SK-N-SH (cell line): ENCODE measurements around the gene GRIN2A. TPM values are rescaled to one million over a fixed set of nuclear protein-coding genes. Genes with fewer than 3 reads are reported as not detected.

ENCODE experiments used
- CTCF ChIA-PET: fragments of 300-600, 350-600 bp; formaldehyde crosslinking; extraction: SDS; loops from one replicate; lab custom pipeline; 2021; lab: Yijun Ruan, JAX
- POLR2A ChIA-PET: fragments of 350-600 bp; sonication (Branson Sonifier 250); formaldehyde crosslinking; extraction: SDS; loops from one replicate; lab custom pipeline; 2020; ENCODE audit warnings: antibody characterized with exemption, inconsistent platforms; lab: Yijun Ruan, JAX
- DNase-seq: peaks from one replicate; pipeline ENCODE4 v3.0.0; 2012
- H2AFZ ChIP-seq: fragments of 200-600 bp; sonication (generic); 2 replicates; pipeline ENCODE4 v1.8.1; 2016; ENCODE audit warnings: antibody characterized with exemption, mild to moderate bottlenecking, low read depth
- H3F3A ChIP-seq: fragments of 200-600 bp; sonication (generic); replicated peaks from 2 replicates; pipeline ENCODE3; 2016; ENCODE audit warnings: antibody characterized with exemption, mild to moderate bottlenecking; ENCODE audit not compliant: insufficient read depth
- H3K27ac ChIP-seq, 2 experiments: fragments of 200-500 bp in 1 of 2; fragments of 200-600 bp in 1 of 2; sonication (Bioruptor generic) in 1 of 2; sonication (generic), shearing (Covaris generic) in 1 of 2; 2 replicates each; pipeline versions ENCODE4 v1.5.1 to v1.6.1; 2014 to 2016; ENCODE audit warnings: low read depth in 2 of 2, inconsistent platforms in 1 of 2, low read length in 1 of 2, mild to moderate bottlenecking in 1 of 2, mixed read lengths in 1 of 2
- H3K27me3 ChIP-seq: fragments of 200-600 bp; sonication (generic), shearing (Covaris generic); 2 replicates; pipeline ENCODE4 v1.6.1; 2016; ENCODE audit warnings: mixed run types; ENCODE audit not compliant: insufficient read depth
- H3K36me3 ChIP-seq, 2 experiments: fragments of 200-500 bp in 1 of 2; fragments of 200-600 bp in 1 of 2; sonication (Bioruptor generic) in 1 of 2; sonication (generic) in 1 of 2; replicated peaks in 1 of 2; 2 replicates each; pipeline versions ENCODE3 to v1.5.1; 2014 to 2016; ENCODE audit warnings: low read length in 1 of 2, mild to moderate bottlenecking in 1 of 2; ENCODE audit not compliant: insufficient read depth in 2 of 2, control insufficient read depth in 1 of 2
- H3K4me1 ChIP-seq, 2 experiments: fragments of 200-500 bp in 1 of 2; fragments of 200-600 bp in 1 of 2; sonication (Bioruptor generic) in 1 of 2; sonication (generic), shearing (Covaris generic) in 1 of 2; 2 replicates each; pipeline versions ENCODE4 v1.5.1 to v1.6.1; 2014 to 2016; ENCODE audit warnings: low read depth in 1 of 2, low read length in 1 of 2, mixed run types in 1 of 2; ENCODE audit not compliant: insufficient read depth in 2 of 2, control insufficient read depth in 1 of 2
- H3K4me2 ChIP-seq: fragments of 200-600 bp; sonication (generic), shearing (Covaris generic); 2 replicates; pipeline ENCODE4 v1.6.1; 2017; ENCODE audit warnings: mixed run types
- H3K4me3 ChIP-seq, 2 experiments: fragments of 200-500 bp in 1 of 2; fragments of 200-600 bp in 1 of 2; sonication (Bioruptor generic) in 1 of 2; sonication (generic), shearing (Covaris generic) in 1 of 2; 2 replicates each; pipeline versions ENCODE4 v1.5.1 to v1.8.1; 2014 to 2016; ENCODE audit warnings: low read depth in 2 of 2, inconsistent platforms in 1 of 2, low read length in 1 of 2, mild to moderate bottlenecking in 1 of 2, mixed read lengths in 1 of 2, moderate library complexity in 1 of 2
- H3K79me2 ChIP-seq: fragments of 200-600 bp; sonication (generic); 2 replicates; pipeline ENCODE4 v1.8.1; 2017; ENCODE audit warnings: mild to moderate bottlenecking; ENCODE audit not compliant: insufficient read depth
- H3K9ac ChIP-seq: fragments of 200-600 bp; sonication (generic); 2 replicates; pipeline ENCODE4 v1.6.1; 2017; ENCODE audit warnings: mixed run types
- H3K9me2 ChIP-seq: fragments of 200-600 bp; sonication (generic); 2 replicates; pipeline ENCODE4 v1.6.1; 2017; ENCODE audit warnings: mixed run types
- H3K9me3 ChIP-seq: fragments of 200-600 bp; sonication (generic); 2 replicates; pipeline ENCODE4 v1.6.1; 2017; ENCODE audit warnings: mixed run types, mild to moderate bottlenecking, moderate library complexity
- H4K20me1 ChIP-seq: fragments of 200-600 bp; sonication (generic); 2 replicates; pipeline ENCODE4 v1.6.1; 2017; ENCODE audit warnings: mild to moderate bottlenecking, mixed run types; ENCODE audit not compliant: insufficient read depth
- CTCF ChIP-seq: fragments of 200-600 bp; sonication (generic); IDR thresholded peaks from 2 replicates; pipeline ENCODE4 v1.6.1; 2017; ENCODE audit warnings: antibody characterized with exemption, mild to moderate bottlenecking, moderate library complexity
- ELF1 ChIP-seq: IDR thresholded peaks from 2 replicates; pipeline ENCODE4 v1.4.0; 2012
- EP300 ChIP-seq, 2 experiments: IDR thresholded peaks; 2 replicates each; pipeline versions ENCODE4 v1.4.0 to v1.6.1; 2012; ENCODE audit warnings: borderline replicate concordance in 1 of 2, low read depth in 1 of 2, low read length in 1 of 2
- FOSL2 ChIP-seq: IDR thresholded peaks from 2 replicates; pipeline ENCODE4 v1.4.0; 2012; ENCODE audit warnings: low read depth, mild to moderate bottlenecking, moderate library complexity, borderline replicate concordance
- FOXM1 ChIP-seq: IDR thresholded peaks from 2 replicates; pipeline ENCODE4 v1.4.0; 2012; ENCODE audit warnings: low read depth, mild to moderate bottlenecking
- GATA2 ChIP-seq: sonication (generic); formaldehyde crosslinking; IDR thresholded peaks from 2 replicates; pipeline ENCODE4 v1.5.0; 2020; ENCODE audit warnings: mild to moderate bottlenecking, missing genetic modification reagents
- MEF2A ChIP-seq: IDR thresholded peaks from 2 replicates; pipeline ENCODE4 v1.4.0; 2012; ENCODE audit warnings: low read depth, borderline replicate concordance
- NFIC ChIP-seq: IDR thresholded peaks from 2 replicates; pipeline ENCODE4 v1.4.0; 2012; ENCODE audit warnings: borderline replicate concordance
- NRF1 ChIP-seq: IDR thresholded peaks from 2 replicates; pipeline ENCODE4 v1.6.1; 2012; ENCODE audit warnings: low read depth, mild to moderate bottlenecking, low read length
- RXRA ChIP-seq: IDR thresholded peaks from 2 replicates; pipeline ENCODE4 v1.4.0; 2012; ENCODE audit warnings: low read depth, mild to moderate bottlenecking, borderline replicate concordance
- SIN3A ChIP-seq: IDR thresholded peaks from 2 replicates; pipeline ENCODE4 v1.6.1; 2012; ENCODE audit warnings: low read depth, mild to moderate bottlenecking, low read length, moderate library complexity, borderline replicate concordance
- SMC3 ChIP-seq: IDR thresholded peaks from 2 replicates; pipeline ENCODE4 v1.6.1; 2012; ENCODE audit warnings: low read depth, low read length, improper control_type of control experiment
- TAF1 ChIP-seq: IDR thresholded peaks from 2 replicates; pipeline ENCODE4 v1.6.1; 2012; ENCODE audit warnings: low read depth, mild to moderate bottlenecking, low read length, moderate library complexity, borderline replicate concordance
- TCF12 ChIP-seq: IDR thresholded peaks from 2 replicates; pipeline ENCODE4 v1.4.0; 2012
- YY1 ChIP-seq: IDR thresholded peaks from 2 replicates; pipeline ENCODE4 v1.4.0; 2012; ENCODE audit warnings: low read depth, mild to moderate bottlenecking
- WGBS: methylation state at CpG from one replicate; pipeline ENCODE4 v1.1.6; 2017; ENCODE audit warnings: low lambda C conversion rate; 5-methylcytosine and 5-hydroxymethylcytosine counted together
- polyA plus RNA-seq, 3 experiments: library from polyadenylated mRNA; depleted of rRNA; stranded (reverse); fragments of >200 nt; gene quantifications; 2 replicates each; pipeline ENCODE4 v1.2.3, GENCODE V29; 2012
- TF ChIP-seq, protein P1 (sequence below): IDR thresholded peaks from 2 replicates; pipeline ENCODE4 v1.4.0; 2012; ENCODE audit warnings: low read depth
- TF ChIP-seq, protein P2 (sequence below): IDR thresholded peaks from 2 replicates; pipeline ENCODE4; 2012

GRIN2A gene
- polyA plus RNA-seq, 1 of the 3 experiments (the other 2 are of a cell fraction) = not detected

GRCh38 chr16:9906218-9906617 is 276.0 kb downstream of the GRIN2A start:
- no peak overlapping the region for H3K4me3 ChIP-seq
- H4K20me1 ChIP-seq = no peaks in the 10 kb centered on the region
- no peaks in the 10 kb centered on the region for H3K9me3 ChIP-seq
- no peaks in the 10 kb centered on the region for H3K36me3 ChIP-seq
- CTCF ChIA-PET = no interaction called here
- no peaks in the 10 kb centered on the region for H3K9me2 ChIP-seq
- no peak overlapping the region for H3K4me2 ChIP-seq
- H3K4me1 ChIP-seq = no peaks in the 10 kb centered on the region
- no peak overlapping the region for H3K9ac ChIP-seq
- H3K27me3 ChIP-seq = no peaks in the 10 kb centered on the region
- H3F3A ChIP-seq = no peaks in the 10 kb centered on the region
- no peak overlapping the region for H3K27ac ChIP-seq
- no peaks in the 10 kb centered on the region for H3K79me2 ChIP-seq
- no peak for TF ChIP-seq FOXM1
- no peak for TF ChIP-seq ELF1
- 27% methylated on average over 3 of the region's 3 CpGs for WGBS
- H2AFZ ChIP-seq = no peak overlapping the region
- no peak for DNase-seq
- POLR2A ChIA-PET = no interaction called here

DNA sequence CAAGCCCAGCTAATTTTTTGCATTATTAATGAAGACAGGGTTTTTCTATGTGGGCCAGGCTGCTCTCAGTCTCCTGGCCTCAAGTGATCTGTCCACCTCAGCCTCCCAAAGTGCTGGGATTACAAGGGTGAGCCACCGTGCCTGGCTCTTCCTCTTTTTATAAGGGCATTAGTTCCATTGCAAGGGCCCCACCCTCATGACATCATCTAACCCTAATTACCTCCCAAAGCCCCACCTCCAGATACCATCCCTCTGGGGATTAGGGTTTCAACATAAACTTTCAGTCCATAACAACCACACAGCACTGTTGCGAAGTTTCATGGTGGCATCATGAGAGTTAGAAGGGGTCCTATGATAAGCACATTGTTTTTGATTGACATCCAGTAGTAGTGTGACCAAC is 277.7 kb downstream of the GRIN2A start:
- Histone ChIP-seq H4K20me1 (no peaks in the 10 kb centered on the region), H3K4me3 (no peak overlapping the region), H2AFZ (no peak overlapping the region), H3K4me2 (no peak overlapping the region), H3K4me1 (no peaks in the 10 kb centered on the region), H3K79me2 (no peaks in the 10 kb centered on the region), H3K9me2 (no peaks in the 10 kb centered on the region), H3K9me3 (no peaks in the 10 kb centered on the region), H3K27ac (no peak overlapping the region), H3F3A (no peaks in the 10 kb centered on the region), H3K27me3 (no peaks in the 10 kb centered on the region), H3K36me3 (no peaks in the 10 kb centered on the region), H3K9ac (no peak overlapping the region)
- WGBS = 38% methylated on average over 2 of the region's 2 CpGs
- TF ChIP-seq SMC3 (no peak), TCF12 (no peak), CTCF (no peak), NFIC (no peak), YY1 (no peak), TAF1 (no peak), SIN3A (no peak), RXRA (no peak), NRF1 (no peak), GATA2 (CRISPR knock-in tag) (no peak), EP300 (IDR thresholded peaks at IDR 0.05; ENCODE audit: borderline replicate concordance in 1 of 2, low read depth in 1 of 2, low read length in 1 of 2) (no peak), MEF2A (no peak), FOSL2 (no peak)
- TF ChIP-seq, protein P1, sequence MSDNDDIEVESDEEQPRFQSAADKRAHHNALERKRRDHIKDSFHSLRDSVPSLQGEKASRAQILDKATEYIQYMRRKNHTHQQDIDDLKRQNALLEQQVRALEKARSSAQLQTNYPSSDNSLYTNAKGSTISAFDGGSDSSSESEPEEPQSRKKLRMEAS = no peak
- TF ChIP-seq, protein P2, sequence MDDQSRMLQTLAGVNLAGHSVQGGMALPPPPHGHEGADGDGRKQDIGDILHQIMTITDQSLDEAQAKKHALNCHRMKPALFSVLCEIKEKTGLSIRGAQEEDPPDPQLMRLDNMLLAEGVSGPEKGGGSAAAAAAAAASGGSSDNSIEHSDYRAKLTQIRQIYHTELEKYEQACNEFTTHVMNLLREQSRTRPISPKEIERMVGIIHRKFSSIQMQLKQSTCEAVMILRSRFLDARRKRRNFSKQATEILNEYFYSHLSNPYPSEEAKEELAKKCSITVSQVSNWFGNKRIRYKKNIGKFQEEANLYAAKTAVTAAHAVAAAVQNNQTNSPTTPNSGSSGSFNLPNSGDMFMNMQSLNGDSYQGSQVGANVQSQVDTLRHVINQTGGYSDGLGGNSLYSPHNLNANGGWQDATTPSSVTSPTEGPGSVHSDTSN = no peak
- ChIA-PET CTCF (no interaction called here), POLR2A (no interaction called here)
- DNase-seq = no peak
